Loucy (cell line): ENCODE results near the gene GRHL1.
"Not testable (repeated sequence)": the region's sequence is repeated elsewhere in the genome, so short reads cannot be mapped to it uniquely, and the experiment has no call there.

Experiments
- EZH2phosphoT487 ChIP-seq: fragments of 200-600 bp; IDR thresholded peaks from 2 replicates; pipeline ENCODE4 v1.6.1; 2018; ENCODE audit warnings: antibody characterized with exemption, mild to moderate bottlenecking, moderate library complexity, borderline replicate concordance
- TF ChIP-seq, protein P1 (sequence below): fragments of 200-600 bp; sonication (generic); conservative IDR thresholded peaks from 2 replicates; pipeline ENCODE4 v1.5.1; 2014; ENCODE audit warnings: mild to moderate bottlenecking, antibody characterized with exemption, low read length

DNA sequence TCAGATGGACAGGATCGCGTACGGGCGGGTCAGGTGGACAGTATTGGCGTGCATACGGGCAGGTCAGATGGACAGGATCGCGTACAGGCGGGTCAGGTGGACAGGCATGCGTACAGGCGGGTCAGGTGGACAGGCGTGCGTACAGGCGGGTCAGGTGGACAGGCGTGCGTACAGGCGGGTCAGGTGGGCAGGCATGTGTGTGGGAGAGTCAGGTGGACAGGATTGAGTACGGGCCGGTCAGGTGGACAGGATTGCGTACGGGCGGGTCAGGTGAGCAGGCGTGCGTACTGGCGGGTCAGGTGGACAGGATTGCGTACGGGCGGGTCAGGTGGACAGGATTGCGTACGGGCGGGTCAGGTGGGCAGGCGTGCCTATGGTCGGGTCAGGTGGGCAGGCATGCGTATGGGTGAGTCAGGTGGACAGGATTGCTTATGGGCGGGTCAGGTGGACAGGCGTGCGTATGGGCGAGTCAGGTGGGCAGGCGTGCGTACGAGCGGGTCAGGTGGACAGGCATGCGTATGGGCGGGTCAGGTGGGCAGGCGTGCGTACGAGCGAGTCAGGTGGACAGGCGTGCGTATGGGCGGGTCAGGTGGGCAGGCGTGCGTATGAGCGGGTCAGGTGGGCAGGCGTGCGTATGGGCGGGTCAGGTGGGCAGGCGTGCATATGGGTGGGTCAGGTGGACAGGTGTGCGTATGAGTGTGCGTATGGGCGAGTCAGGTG is 60.3 kb downstream of the GRHL1 start:
- TF ChIP-seq, protein P1, sequence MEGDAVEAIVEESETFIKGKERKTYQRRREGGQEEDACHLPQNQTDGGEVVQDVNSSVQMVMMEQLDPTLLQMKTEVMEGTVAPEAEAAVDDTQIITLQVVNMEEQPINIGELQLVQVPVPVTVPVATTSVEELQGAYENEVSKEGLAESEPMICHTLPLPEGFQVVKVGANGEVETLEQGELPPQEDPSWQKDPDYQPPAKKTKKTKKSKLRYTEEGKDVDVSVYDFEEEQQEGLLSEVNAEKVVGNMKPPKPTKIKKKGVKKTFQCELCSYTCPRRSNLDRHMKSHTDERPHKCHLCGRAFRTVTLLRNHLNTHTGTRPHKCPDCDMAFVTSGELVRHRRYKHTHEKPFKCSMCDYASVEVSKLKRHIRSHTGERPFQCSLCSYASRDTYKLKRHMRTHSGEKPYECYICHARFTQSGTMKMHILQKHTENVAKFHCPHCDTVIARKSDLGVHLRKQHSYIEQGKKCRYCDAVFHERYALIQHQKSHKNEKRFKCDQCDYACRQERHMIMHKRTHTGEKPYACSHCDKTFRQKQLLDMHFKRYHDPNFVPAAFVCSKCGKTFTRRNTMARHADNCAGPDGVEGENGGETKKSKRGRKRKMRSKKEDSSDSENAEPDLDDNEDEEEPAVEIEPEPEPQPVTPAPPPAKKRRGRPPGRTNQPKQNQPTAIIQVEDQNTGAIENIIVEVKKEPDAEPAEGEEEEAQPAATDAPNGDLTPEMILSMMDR, result not testable (repeated sequence)
- TF ChIP-seq EZH2phosphoT487, result not testable (repeated sequence)
